Upper lobe of left lung (tissue), 6 donors: ENCODE measurements around the gene SGSM2. TPM values are rescaled to one million over a fixed set of nuclear protein-coding genes. Genes with fewer than 3 reads are reported as not detected.

Experiments
- ATAC-seq, 2 donors: fragments of 200-7000 bp; cut with Tn5 transposase; one replicate each; pipeline ENCODE4 v1.9.1; 2022; ENCODE audit warnings: mild to moderate bottlenecking in 2 of 2, moderate library complexity in 2 of 2; ENCODE audit not compliant: low FRiP score in 2 of 2
- DNase-seq, 2 donors: peaks; one replicate each; pipeline ENCODE4 v3.0.0-alpha.2; 2019 to 2020
- H3K27ac ChIP-seq, 4 donors: fragments of 200-600 bp; sonication (generic); one replicate each; pipeline ENCODE4 v1.5.1; 2016 to 2019
- H3K27me3 ChIP-seq, 4 donors: fragments of 200-600 bp; sonication (generic); one replicate each; pipeline ENCODE4 v1.5.1; 2017 to 2019
- H3K36me3 ChIP-seq, 4 donors: fragments of 200-600 bp; sonication (generic); one replicate each; pipeline ENCODE4 v1.5.1; 2016 to 2019
- H3K4me1 ChIP-seq, 4 donors: fragments of 200-600 bp; sonication (generic); one replicate each; pipeline ENCODE4 v1.5.1; 2018 to 2019
- H3K4me3 ChIP-seq, 4 donors: fragments of 200-600 bp; sonication (generic); one replicate each; pipeline ENCODE4 v1.5.1; 2017 to 2019; ENCODE audit warnings: mild to moderate bottlenecking in 2 of 4, moderate library complexity in 1 of 4
- H3K9me3 ChIP-seq, 4 donors: fragments of 200-600 bp; sonication (generic); one replicate each; pipeline ENCODE4 v1.5.1; 2018 to 2019
- CTCF ChIP-seq, 6 experiments: fragments of 450-650 bp in 4 of 6; fragments of 200-600 bp in 2 of 6; sonication (generic) in 2 of 6; IDR thresholded peaks; one replicate each; pipeline ENCODE4 v1.5.1; 2016 to 2019; ENCODE audit warnings: antibody characterized with exemption in 6 of 6
- EP300 ChIP-seq, 4 donors: sonication (generic); formaldehyde crosslinking; IDR thresholded peaks; one replicate each; pipeline ENCODE4 v1.5.1; 2017; ENCODE audit warnings: antibody characterized with exemption in 4 of 4, control low read depth in 2 of 4
- POLR2A ChIP-seq, 4 donors: fragments of 450-650 bp; IDR thresholded peaks; one replicate each; pipeline ENCODE4 v1.5.1; 2016 to 2017; ENCODE audit warnings: antibody characterized with exemption in 4 of 4, mild to moderate bottlenecking in 2 of 4
- POLR2AphosphoS5 ChIP-seq, 2 donors: sonication (generic); formaldehyde crosslinking; IDR thresholded peaks; one replicate each; pipeline ENCODE4 v1.5.1; 2017; ENCODE audit warnings: antibody characterized with exemption in 2 of 2
- WGBS, 2 donors: methylation state at CpG; one replicate each; pipeline ENCODE4 v1.1.5; 2017 to 2018; 5-methylcytosine and 5-hydroxymethylcytosine counted together
- total RNA-seq, 6 donors: library from RNA; depleted of rRNA in 4 of 6; stranded (reverse); fragments of >200 nt in 4 of 6; gene quantifications; one replicate each; pipeline versions ENCODE4 v1.1.0 to v1.2.1, GENCODE V29; 2016 to 2021
- donor health status: DM: no; HTN: no; CAD: no; lungs with moderate emphysema.
- donor health status: DM: no; HTN: yes; CAD: no; lungs with severe emphysema.

Gene SGSM2
- total RNA-seq, 6 donors from 2014 or later: 53.1 to 313 (median 60.1) TPM

- no peaks in the 10 kb centered on the region for H3K27me3 ChIP-seq
- no peak overlapping the region for H3K4me3 ChIP-seq
- DNase-seq: no peak
- no peak for TF ChIP-seq POLR2A (IDR thresholded peaks at IDR 0.05)
- TF ChIP-seq EP300 (IDR thresholded peaks at IDR 0.05): no peak
- no peak for TF ChIP-seq CTCF (IDR thresholded peaks at IDR 0.05)
- TF ChIP-seq POLR2AphosphoS5 (IDR thresholded peaks at IDR 0.05): no peak
- no peaks in the 10 kb centered on the region for H3K9me3 ChIP-seq
- ATAC-seq: no peak
- peaks cover 17 to 74% (median 50%) of the 10 kb centered on the region in 4 donors for H3K36me3 ChIP-seq
- 89 to 90% methylated on average over 5 of the region's 5 CpGs for WGBS, 2 donors
- H3K27ac ChIP-seq: no peak overlapping the region
- peaks cover 3 to 16% (median 6%) of the 10 kb centered on the region in 4 donors for H3K4me1 ChIP-seq
Observed at GRCh38 chr17:2297023-2297422, 40.3 kb upstream of the SGSM2 start.

GRCh38 chr17:2299136-2299535 is 38.2 kb upstream of the SGSM2 start:
- no peak for ATAC-seq
- H3K27ac ChIP-seq: no peak overlapping the region
- H3K36me3 ChIP-seq: peaks cover 10 to 53% (median 37%) of the 10 kb centered on the region in 4 donors
- H3K4me1 ChIP-seq: peaks cover 11 to 28% (median 13%) of the 10 kb centered on the region in 4 donors
- DNase-seq: no peak
- H3K27me3 ChIP-seq: no peaks in the 10 kb centered on the region
- no peaks in the 10 kb centered on the region for H3K9me3 ChIP-seq
- no peak overlapping the region for H3K4me3 ChIP-seq
- no peak for TF ChIP-seq POLR2A (IDR thresholded peaks at IDR 0.05)
- TF ChIP-seq POLR2AphosphoS5 (IDR thresholded peaks at IDR 0.05): no peak
- WGBS, 2 donors: 92 to 98% methylated on average over 11 to 12 of the region's 12 CpGs

GRCh38 chr17:2299756-2300155 is 37.5 kb upstream of the SGSM2 start:
- Histone ChIP-seq H3K36me3 (peaks cover 7 to 46% (median 34%) of the 10 kb centered on the region in 4 donors), H3K27ac (no peak overlapping the region), H3K4me1 (peaks cover 14 to 34% (median 16%) of the 10 kb centered on the region in 4 donors), H3K9me3 (no peaks in the 10 kb centered on the region), H3K4me3 (no peak overlapping the region), H3K27me3 (no peaks in the 10 kb centered on the region)
- no peak for TF ChIP-seq CTCF (IDR thresholded peaks at IDR 0.05)
- no peak for TF ChIP-seq EP300 (IDR thresholded peaks at IDR 0.05)
- no peak for TF ChIP-seq POLR2A (IDR thresholded peaks at IDR 0.05)
- TF ChIP-seq POLR2AphosphoS5 (IDR thresholded peaks at IDR 0.05): no peak
- ATAC-seq (no peak), DNase-seq (peak in 1 of 2 donors; percentile 68)
- 88 to 91% methylated on average over 22 of the region's 22 CpGs for WGBS, 2 donors

GRCh38 chr17:2302778-2303203 is 34.5 kb upstream of the SGSM2 start:
- Histone ChIP-seq H3K9me3 (no peaks in the 10 kb centered on the region), H3K27ac (peak overlapping the region; percentile 88 to 93 (median 90)), H3K4me1 (peaks cover 14 to 35% (median 18%) of the 10 kb centered on the region in 4 donors), H3K36me3 (peaks cover 0 to 19% (median 13%) of the 10 kb centered on the region in 4 donors), H3K4me3 (peak overlapping the region; percentile 81 to 91 (median 84)), H3K27me3 (no peaks in the 10 kb centered on the region)
- TF ChIP-seq EP300 (IDR thresholded peaks at IDR 0.05): no peak
- TF ChIP-seq CTCF (IDR thresholded peaks at IDR 0.05): no peak
- TF ChIP-seq POLR2AphosphoS5 (IDR thresholded peaks at IDR 0.05): no peak
- no peak for TF ChIP-seq POLR2A (IDR thresholded peaks at IDR 0.05)
- 1 to 9% methylated on average over 10 to 12 of the region's 12 CpGs for WGBS, 2 donors
- ATAC-seq (no peak), DNase-seq (no peak)

- Histone ChIP-seq H3K4me1 (peaks cover 16 to 37% (median 19%) of the 10 kb centered on the region in 4 donors), H3K36me3 (peaks cover 0 to 19% (median 13%) of the 10 kb centered on the region in 4 donors), H3K4me3 (peak within 1 kb of the TSS; percentile 81 to 91 (median 84)), H3K9me3 (no peaks in the 10 kb centered on the region), H3K27me3 (no peaks in the 10 kb centered on the region), H3K27ac (peak within 1 kb of the TSS; percentile 88 to 93 (median 90))
- ATAC-seq: peak; percentile 96 to 99
- no peak for TF ChIP-seq EP300 (IDR thresholded peaks at IDR 0.05)
- peak in 1 of 6 experiments; percentile 23 for TF ChIP-seq CTCF (IDR thresholded peaks at IDR 0.05)
- peak; percentile 56 to 76 for TF ChIP-seq POLR2AphosphoS5 (IDR thresholded peaks at IDR 0.05)
- TF ChIP-seq POLR2A (IDR thresholded peaks at IDR 0.05): peak in 3 of 4 donors; percentile 14 to 76 (median 49)
- peak; percentile 89 to 98 for DNase-seq
- 0 to 2% methylated on average over 22 to 56 of the region's 108 CpGs for WGBS, 2 donors
Observed at GRCh38 chr17:2303204-2304188, 33.8 kb upstream of the SGSM2 start, which contains the start of the genes SMG6 and SRR. Gene SMG6 (minus strand): TSS chr17:2303785. CDS start chr17:2303720, 65 bp downstream. Gene SRR (plus strand): TSS chr17:2303950. CDS start chr17:2315561, 11,611 bp downstream.
